Tibial artery (tissue), 4 donors: ENCODE data around the gene TBX20.

Experiments used
- DNase-seq, 2 donors: peaks; one replicate each; pipeline ENCODE4 v3.0.0-alpha.2; 2019
- H3K27ac ChIP-seq, 2 donors: fragments of 200-600 bp; sonication (generic) in 1 of 2; 1 replicate in 1 of 2; 2 replicates in 1 of 2; pipeline ENCODE4 v1.5.1; 2018 to 2019; ENCODE audit warnings: mild to moderate bottlenecking in 1 of 2
- H3K27me3 ChIP-seq, 2 donors: fragments of 200-600 bp; sonication (generic) in 1 of 2; one replicate each; pipeline versions ENCODE4 v1.5.1 to v1.6.0; 2016 to 2019
- H3K36me3 ChIP-seq, 3 donors: fragments of 200-600 bp; sonication (generic) in 2 of 3; one replicate each; pipeline ENCODE4 v1.5.1; 2016 to 2019; ENCODE audit warnings: mild to moderate bottlenecking in 2 of 3
- H3K4me1 ChIP-seq, 4 donors: fragments of 200-600 bp; sonication (generic) in 2 of 4; 1 replicate in 3 of 4; 2 replicates in 1 of 4; pipeline ENCODE4 v1.5.1; 2016 to 2019
- H3K4me3 ChIP-seq, 2 donors: fragments of 200-600 bp; sonication (generic) in 1 of 2; 1 replicate in 1 of 2; 2 replicates in 1 of 2; pipeline ENCODE4 v1.5.1; 2018 to 2019; ENCODE audit warnings: mild to moderate bottlenecking in 2 of 2
- H3K9me3 ChIP-seq, 3 donors: fragments of 200-600 bp; sonication (generic) in 1 of 3; one replicate each; pipeline ENCODE4 v1.5.1; 2016 to 2019
- intact Hi-C: fragments of 100-400 bp; cut with DNase I; formaldehyde crosslinking; loops from one replicate; pipeline ENCODE4 v1.15.0; 2023; ENCODE audit warnings: low total_unique reads
- TF ChIP-seq, protein P1 (sequence below), 2 experiments: fragments of 200-600 bp in 1 of 2; fragments of 450-650 bp in 1 of 2; IDR thresholded peaks; one replicate each; pipeline ENCODE4 v1.5.1; 2017 to 2019; ENCODE audit warnings: antibody characterized with exemption in 2 of 2, mild to moderate bottlenecking in 1 of 2, moderate library complexity in 1 of 2

TBX20 gene

DNA sequence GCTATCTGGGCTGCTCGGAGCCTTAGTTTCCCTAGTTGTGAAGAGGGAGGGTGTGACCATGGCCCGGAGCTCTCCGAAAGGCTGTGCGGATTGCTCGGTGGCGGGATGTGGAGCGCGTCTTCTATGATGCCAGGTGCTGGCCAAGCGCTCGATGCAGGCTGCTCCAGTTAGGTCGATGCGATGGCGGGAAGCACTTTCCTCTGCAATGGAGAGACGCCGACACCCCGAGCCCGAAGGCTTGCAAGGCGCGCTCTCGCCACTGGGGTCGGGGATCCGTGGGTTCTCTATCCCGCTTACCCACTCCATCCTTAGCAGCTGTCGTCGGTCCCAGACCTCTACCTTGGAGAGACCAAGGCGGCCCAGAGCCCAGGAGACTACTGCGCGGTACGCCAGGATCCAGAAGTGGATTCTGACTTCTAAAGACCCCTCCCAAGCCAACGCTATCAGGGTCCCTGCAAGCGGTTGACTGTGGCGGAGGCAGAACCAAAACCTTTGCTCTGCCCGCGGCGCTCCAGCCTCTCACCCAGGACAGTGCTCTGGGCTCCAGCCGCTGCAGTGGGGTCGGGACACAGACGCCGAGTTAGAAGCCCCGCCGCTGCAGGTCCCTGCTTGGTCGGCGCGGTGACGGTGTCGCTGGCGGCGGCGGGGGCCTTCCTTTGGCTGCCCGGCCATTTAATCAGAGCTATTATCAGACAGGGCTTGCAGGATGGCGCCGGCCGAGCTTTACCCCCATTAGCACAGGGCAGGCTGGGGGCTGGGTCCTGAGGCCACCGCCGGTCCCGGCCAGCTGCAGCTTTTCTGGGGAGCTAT, 7.8 kb upstream of the TBX20 start:
- Histone ChIP-seq H3K4me1 (peaks cover 0 to 19% (median 9%) of the 10 kb centered on the region in 4 donors), H3K36me3 (no peaks in the 10 kb centered on the region), H3K9me3 (no peaks in the 10 kb centered on the region), H3K4me3 (no peak overlapping the region), H3K27me3 (peaks cover 0 to 85% of the 10 kb centered on the region in 2 donors), H3K27ac (no peak overlapping the region)
- TF ChIP-seq, protein P1, sequence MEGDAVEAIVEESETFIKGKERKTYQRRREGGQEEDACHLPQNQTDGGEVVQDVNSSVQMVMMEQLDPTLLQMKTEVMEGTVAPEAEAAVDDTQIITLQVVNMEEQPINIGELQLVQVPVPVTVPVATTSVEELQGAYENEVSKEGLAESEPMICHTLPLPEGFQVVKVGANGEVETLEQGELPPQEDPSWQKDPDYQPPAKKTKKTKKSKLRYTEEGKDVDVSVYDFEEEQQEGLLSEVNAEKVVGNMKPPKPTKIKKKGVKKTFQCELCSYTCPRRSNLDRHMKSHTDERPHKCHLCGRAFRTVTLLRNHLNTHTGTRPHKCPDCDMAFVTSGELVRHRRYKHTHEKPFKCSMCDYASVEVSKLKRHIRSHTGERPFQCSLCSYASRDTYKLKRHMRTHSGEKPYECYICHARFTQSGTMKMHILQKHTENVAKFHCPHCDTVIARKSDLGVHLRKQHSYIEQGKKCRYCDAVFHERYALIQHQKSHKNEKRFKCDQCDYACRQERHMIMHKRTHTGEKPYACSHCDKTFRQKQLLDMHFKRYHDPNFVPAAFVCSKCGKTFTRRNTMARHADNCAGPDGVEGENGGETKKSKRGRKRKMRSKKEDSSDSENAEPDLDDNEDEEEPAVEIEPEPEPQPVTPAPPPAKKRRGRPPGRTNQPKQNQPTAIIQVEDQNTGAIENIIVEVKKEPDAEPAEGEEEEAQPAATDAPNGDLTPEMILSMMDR (IDR thresholded peaks at IDR 0.05), result no peak
- intact Hi-C loops, result no loop called here
- DNase-seq, result no peak

DNA sequence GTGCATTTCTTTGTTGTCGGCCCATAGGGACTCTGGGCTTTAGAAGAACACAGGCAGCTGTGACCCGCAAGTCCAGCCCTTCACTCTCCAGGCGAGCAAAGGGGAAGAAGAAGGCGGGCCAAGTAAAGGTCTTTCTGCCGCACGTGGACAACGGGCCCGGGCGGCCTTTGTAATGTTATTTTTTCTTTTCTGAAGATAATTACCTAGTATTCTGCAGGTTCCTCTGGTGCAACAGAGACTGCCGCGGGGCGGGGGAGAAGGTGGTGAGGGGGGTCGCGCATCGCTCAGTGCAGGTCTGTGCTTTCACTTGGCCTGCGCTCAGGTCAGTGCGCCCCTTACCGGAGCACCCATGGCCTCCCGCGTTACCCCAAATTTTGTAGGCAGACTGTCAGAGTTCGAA, 7.1 kb upstream of the TBX20 start:
- Histone ChIP-seq H3K9me3 (no peaks in the 10 kb centered on the region), H3K4me1 (peaks cover 0 to 19% (median 9%) of the 10 kb centered on the region in 4 donors), H3K27ac (no peak overlapping the region), H3K4me3 (no peak overlapping the region), H3K36me3 (no peaks in the 10 kb centered on the region), H3K27me3 (peaks cover 0 to 88% of the 10 kb centered on the region in 2 donors)
- intact Hi-C loops, result no loop called here
- DNase-seq, result no peak
- TF ChIP-seq, protein P1 (IDR thresholded peaks at IDR 0.05), result no peak

DNA sequence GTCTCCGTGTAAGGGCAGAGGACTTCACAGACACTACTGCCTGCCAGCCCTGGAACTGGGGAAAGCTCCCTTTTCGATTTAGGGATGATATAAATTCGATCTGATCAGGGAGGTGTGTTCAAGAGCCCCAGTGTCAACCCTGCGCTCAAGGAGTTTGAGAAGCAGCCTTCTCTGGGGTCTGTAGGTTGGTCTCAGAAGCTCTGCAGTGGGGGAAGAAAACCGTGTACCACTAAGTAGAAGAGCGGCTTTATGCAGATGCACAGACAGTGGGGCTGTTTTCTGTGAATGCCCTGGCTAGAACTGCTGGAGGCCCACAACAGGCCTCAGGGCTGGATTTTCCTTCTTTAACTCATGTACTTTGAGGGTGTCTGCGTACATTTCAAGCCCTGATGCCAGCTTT, 6.3 kb upstream of the TBX20 start:
- Histone ChIP-seq H3K9me3 (no peaks in the 10 kb centered on the region), H3K36me3 (no peaks in the 10 kb centered on the region), H3K27me3 (peaks cover 0 to 95% of the 10 kb centered on the region in 2 donors), H3K4me1 (peaks cover 0 to 19% (median 9%) of the 10 kb centered on the region in 4 donors), H3K27ac (no peak overlapping the region), H3K4me3 (no peak overlapping the region)
- intact Hi-C loops, result no loop called here
- TF ChIP-seq, protein P1 (IDR thresholded peaks at IDR 0.05), result no peak
- DNase-seq, result no peak

DNA sequence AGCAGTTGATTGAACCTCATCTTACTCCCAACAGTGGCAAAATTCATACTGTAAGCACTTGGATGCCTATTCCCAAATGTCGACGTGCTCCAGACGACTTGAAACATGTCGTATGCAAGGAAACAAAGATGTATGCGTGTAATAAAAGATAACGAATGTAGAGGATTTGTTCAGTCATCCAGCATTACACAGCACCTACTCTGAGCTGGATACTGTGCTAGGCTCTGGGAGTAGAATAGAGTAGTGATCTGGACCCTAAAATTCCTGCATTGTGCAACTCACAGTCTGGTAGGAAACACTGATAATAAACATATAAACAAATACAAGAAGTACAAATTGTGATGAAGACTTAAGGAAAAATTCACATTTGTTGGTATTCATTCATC, 5.6 kb upstream of the TBX20 start:
- Histone ChIP-seq H3K4me1 (peaks cover 0 to 19% (median 10%) of the 10 kb centered on the region in 4 donors), H3K27me3 (peaks cover 0 to 98% of the 10 kb centered on the region in 2 donors), H3K9me3 (no peaks in the 10 kb centered on the region), H3K27ac (no peak overlapping the region), H3K4me3 (no peak overlapping the region), H3K36me3 (no peaks in the 10 kb centered on the region)
- DNase-seq, result no peak
- intact Hi-C loops, result no loop called here
- TF ChIP-seq, protein P1 (IDR thresholded peaks at IDR 0.05), result no peak

DNA sequence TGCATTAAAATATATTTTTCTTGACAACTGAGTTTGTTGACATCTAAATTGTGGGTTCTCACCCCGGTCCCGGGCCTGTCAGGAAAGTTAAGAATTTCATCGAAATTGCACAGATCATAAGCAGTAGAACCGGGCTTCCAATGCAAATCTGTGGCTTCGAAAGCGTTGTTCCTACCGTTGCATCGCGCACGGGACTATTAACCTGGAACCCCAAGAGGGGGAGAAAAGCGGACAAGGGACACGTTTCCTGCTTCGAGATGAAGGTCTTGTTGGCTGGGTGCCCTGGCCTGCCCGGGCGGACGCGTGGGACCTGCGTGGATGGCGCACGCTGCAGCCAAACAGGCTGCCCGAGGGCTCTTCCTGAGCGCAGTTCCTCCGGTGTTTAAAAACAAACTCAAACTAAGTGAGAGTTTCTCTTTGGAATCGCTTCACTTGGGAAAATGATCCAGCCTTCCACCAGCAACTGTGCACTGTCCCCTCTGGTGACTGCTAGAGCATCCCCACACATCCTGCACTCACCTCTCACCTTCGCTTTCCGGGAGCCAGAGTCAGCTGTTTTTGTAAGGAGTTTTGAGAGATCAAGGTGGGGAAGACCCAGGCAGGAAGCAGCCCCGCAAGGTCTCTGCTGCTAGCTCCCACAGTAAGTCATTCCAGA, 5.1 kb upstream of the TBX20 start:
- Histone ChIP-seq H3K27me3 (peaks cover 0 to 98% of the 10 kb centered on the region in 2 donors), H3K27ac (no peak overlapping the region), H3K36me3 (no peaks in the 10 kb centered on the region), H3K4me3 (no peak overlapping the region), H3K4me1 (peaks cover 0 to 24% (median 12%) of the 10 kb centered on the region in 4 donors), H3K9me3 (no peaks in the 10 kb centered on the region)
- DNase-seq, result no peak
- TF ChIP-seq, protein P1 (IDR thresholded peaks at IDR 0.05), result no peak
- intact Hi-C loops, result no loop called here
